Measurements from ENCODE around the gene ENPP6. TPM values are rescaled to one million over a fixed set of nuclear protein-coding genes. Genes with fewer than 3 reads are reported as not detected.

ENPP6 gene
- total and polyA plus RNA-seq, 4 donors = 0.05 to 0.08 (median 0.05) TPM; not detected in 1

DNA sequence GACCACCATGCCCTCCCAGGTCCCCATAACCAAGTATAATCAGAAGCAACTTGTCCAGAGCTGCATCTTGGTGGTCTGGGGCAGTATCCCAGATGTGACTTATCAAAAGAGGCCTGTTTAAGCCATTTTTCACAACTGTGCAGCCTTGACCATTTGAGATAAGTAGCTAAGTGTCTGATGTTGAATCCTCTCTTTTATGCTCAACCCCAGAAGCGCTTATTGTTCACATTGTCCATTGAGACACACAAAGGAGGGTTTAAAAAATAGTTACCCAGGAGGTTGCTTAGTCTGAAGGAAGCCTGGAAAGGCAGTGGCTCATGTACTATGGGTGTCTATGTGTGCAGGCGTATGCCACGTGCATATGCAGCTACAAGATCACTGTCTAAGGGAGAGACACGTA lies 27.0 kb downstream of the ENPP6 start:
- no peaks in the 10 kb centered on the region for H3K4me1 ChIP-seq (ENCODE audit: control insufficient read depth in 4 of 4, insufficient read depth in 4 of 4, low read length in 3 of 4)
- no peak overlapping the region for H3K4me3 ChIP-seq (ENCODE audit: low read depth in 1 of 3, low read length in 3 of 3)
- WGBS = 96% methylated on average over 4 of the region's 4 CpGs
- H3K27me3 ChIP-seq (ENCODE audit: control insufficient read depth in 4 of 4, insufficient read depth in 4 of 4, low read length in 3 of 4) = no peaks in the 10 kb centered on the region
- no peak for TF ChIP-seq FOXA2 (IDR thresholded peaks at IDR 0.05)
- no peak for TF ChIP-seq SP1 (IDR thresholded peaks at IDR 0.05)
- TF ChIP-seq RAD21 (IDR thresholded peaks at IDR 0.05) = no peak
- TF ChIP-seq, protein P1, sequence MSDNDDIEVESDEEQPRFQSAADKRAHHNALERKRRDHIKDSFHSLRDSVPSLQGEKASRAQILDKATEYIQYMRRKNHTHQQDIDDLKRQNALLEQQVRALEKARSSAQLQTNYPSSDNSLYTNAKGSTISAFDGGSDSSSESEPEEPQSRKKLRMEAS (IDR thresholded peaks at IDR 0.05) = no peak
- no peak for TF ChIP-seq FOXA1 (IDR thresholded peaks at IDR 0.05)
- TF ChIP-seq TAF1 (conservative IDR thresholded peaks at IDR 0.05) = no peak
- TF ChIP-seq, protein P2, sequence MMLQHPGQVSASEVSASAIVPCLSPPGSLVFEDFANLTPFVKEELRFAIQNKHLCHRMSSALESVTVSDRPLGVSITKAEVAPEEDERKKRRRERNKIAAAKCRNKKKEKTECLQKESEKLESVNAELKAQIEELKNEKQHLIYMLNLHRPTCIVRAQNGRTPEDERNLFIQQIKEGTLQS (IDR thresholded peaks at IDR 0.05) = no peak
- TF ChIP-seq, protein P3, sequence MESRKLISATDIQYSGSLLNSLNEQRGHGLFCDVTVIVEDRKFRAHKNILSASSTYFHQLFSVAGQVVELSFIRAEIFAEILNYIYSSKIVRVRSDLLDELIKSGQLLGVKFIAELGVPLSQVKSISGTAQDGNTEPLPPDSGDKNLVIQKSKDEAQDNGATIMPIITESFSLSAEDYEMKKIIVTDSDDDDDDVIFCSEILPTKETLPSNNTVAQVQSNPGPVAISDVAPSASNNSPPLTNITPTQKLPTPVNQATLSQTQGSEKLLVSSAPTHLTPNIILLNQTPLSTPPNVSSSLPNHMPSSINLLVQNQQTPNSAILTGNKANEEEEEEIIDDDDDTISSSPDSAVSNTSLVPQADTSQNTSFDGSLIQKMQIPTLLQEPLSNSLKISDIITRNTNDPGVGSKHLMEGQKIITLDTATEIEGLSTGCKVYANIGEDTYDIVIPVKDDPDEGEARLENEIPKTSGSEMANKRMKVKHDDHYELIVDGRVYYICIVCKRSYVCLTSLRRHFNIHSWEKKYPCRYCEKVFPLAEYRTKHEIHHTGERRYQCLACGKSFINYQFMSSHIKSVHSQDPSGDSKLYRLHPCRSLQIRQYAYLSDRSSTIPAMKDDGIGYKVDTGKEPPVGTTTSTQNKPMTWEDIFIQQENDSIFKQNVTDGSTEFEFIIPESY (IDR thresholded peaks at IDR 0.05) = no peak
- no peak overlapping the region for H3K27ac ChIP-seq (ENCODE audit: low read depth in 1 of 2, low read length in 2 of 2)
- H3K36me3 ChIP-seq (ENCODE audit: control insufficient read depth in 4 of 4, insufficient read depth in 3 of 4, low read depth in 1 of 4, low read length in 3 of 4) = no peaks in the 10 kb centered on the region
- H3K9me3 ChIP-seq (ENCODE audit: control insufficient read depth in 4 of 4, low read length in 3 of 4) = no peaks in the 10 kb centered on the region
- no peak for DNase-seq (ENCODE audit: low spot score)
- no peak overlapping the region for H3K9ac ChIP-seq (ENCODE audit: low read depth in 1 of 2, low read length in 2 of 2)

DNA sequence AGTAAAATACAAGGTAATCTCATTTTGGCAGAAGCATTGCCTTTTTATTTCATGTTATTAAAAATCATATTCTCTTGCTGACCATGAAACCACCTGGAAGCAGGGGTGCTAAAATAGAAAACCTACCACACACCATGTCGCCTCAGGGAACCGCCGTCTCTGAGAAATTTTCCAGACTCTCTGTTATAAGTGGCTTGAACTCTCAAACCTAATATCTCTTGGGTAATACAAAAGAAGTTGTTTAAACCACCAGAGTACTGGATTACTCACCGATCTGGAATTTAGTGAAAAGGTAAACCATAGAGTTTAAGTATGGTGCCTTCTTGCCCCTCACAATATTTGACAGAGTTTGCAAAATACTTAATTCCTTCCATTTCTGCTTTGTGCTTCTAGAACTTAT lies 27.7 kb downstream of the ENPP6 start:
- H3K9ac ChIP-seq (ENCODE audit: low read depth in 1 of 2, low read length in 2 of 2) = no peak overlapping the region
- H3K9me3 ChIP-seq (ENCODE audit: control insufficient read depth in 4 of 4, low read length in 3 of 4) = no peaks in the 10 kb centered on the region
- DNase-seq (ENCODE audit: low spot score) = no peak
- no peaks in the 10 kb centered on the region for H3K36me3 ChIP-seq (ENCODE audit: control insufficient read depth in 4 of 4, insufficient read depth in 3 of 4, low read depth in 1 of 4, low read length in 3 of 4)
- H3K4me1 ChIP-seq (ENCODE audit: control insufficient read depth in 4 of 4, insufficient read depth in 4 of 4, low read length in 3 of 4) = no peaks in the 10 kb centered on the region
- WGBS = 92% methylated on average over 4 of the region's 4 CpGs
- H3K27me3 ChIP-seq (ENCODE audit: control insufficient read depth in 4 of 4, insufficient read depth in 4 of 4, low read length in 3 of 4) = no peaks in the 10 kb centered on the region
- TF ChIP-seq HNF4A (conservative IDR thresholded peaks at IDR 0.05) (no peak), HNF4G (IDR thresholded peaks at IDR 0.05) (no peak), RAD21 (IDR thresholded peaks at IDR 0.05) (no peak), JUND (IDR thresholded peaks at IDR 0.05) (no peak), FOXA1 (IDR thresholded peaks at IDR 0.05) (no peak), SP1 (IDR thresholded peaks at IDR 0.05) (no peak), FOXA2 (IDR thresholded peaks at IDR 0.05) (no peak), NR2F2 (IDR thresholded peaks at IDR 0.05) (no peak), TAF1 (conservative IDR thresholded peaks at IDR 0.05) (no peak), EGR1 (IDR thresholded peaks at IDR 0.05; ENCODE audit: low read depth in 2 of 2) (no peak), YY1 (IDR thresholded peaks at IDR 0.05) (no peak), RXRA (IDR thresholded peaks at IDR 0.05) (no peak), GABPA (IDR thresholded peaks at IDR 0.05 in 1 of 2, conservative IDR thresholded peaks at IDR 0.05 in 1 of 2) (no peak)
- TF ChIP-seq, protein P4, sequence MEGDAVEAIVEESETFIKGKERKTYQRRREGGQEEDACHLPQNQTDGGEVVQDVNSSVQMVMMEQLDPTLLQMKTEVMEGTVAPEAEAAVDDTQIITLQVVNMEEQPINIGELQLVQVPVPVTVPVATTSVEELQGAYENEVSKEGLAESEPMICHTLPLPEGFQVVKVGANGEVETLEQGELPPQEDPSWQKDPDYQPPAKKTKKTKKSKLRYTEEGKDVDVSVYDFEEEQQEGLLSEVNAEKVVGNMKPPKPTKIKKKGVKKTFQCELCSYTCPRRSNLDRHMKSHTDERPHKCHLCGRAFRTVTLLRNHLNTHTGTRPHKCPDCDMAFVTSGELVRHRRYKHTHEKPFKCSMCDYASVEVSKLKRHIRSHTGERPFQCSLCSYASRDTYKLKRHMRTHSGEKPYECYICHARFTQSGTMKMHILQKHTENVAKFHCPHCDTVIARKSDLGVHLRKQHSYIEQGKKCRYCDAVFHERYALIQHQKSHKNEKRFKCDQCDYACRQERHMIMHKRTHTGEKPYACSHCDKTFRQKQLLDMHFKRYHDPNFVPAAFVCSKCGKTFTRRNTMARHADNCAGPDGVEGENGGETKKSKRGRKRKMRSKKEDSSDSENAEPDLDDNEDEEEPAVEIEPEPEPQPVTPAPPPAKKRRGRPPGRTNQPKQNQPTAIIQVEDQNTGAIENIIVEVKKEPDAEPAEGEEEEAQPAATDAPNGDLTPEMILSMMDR (IDR thresholded peaks at IDR 0.05; ENCODE audit: low read depth, low read length, missing input control) = no peak
- TF ChIP-seq, protein P2 (IDR thresholded peaks at IDR 0.05) = no peak
- TF ChIP-seq, protein P3 (IDR thresholded peaks at IDR 0.05) = no peak
- TF ChIP-seq, protein P5, sequence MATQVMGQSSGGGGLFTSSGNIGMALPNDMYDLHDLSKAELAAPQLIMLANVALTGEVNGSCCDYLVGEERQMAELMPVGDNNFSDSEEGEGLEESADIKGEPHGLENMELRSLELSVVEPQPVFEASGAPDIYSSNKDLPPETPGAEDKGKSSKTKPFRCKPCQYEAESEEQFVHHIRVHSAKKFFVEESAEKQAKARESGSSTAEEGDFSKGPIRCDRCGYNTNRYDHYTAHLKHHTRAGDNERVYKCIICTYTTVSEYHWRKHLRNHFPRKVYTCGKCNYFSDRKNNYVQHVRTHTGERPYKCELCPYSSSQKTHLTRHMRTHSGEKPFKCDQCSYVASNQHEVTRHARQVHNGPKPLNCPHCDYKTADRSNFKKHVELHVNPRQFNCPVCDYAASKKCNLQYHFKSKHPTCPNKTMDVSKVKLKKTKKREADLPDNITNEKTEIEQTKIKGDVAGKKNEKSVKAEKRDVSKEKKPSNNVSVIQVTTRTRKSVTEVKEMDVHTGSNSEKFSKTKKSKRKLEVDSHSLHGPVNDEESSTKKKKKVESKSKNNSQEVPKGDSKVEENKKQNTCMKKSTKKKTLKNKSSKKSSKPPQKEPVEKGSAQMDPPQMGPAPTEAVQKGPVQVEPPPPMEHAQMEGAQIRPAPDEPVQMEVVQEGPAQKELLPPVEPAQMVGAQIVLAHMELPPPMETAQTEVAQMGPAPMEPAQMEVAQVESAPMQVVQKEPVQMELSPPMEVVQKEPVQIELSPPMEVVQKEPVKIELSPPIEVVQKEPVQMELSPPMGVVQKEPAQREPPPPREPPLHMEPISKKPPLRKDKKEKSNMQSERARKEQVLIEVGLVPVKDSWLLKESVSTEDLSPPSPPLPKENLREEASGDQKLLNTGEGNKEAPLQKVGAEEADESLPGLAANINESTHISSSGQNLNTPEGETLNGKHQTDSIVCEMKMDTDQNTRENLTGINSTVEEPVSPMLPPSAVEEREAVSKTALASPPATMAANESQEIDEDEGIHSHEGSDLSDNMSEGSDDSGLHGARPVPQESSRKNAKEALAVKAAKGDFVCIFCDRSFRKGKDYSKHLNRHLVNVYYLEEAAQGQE (IDR thresholded peaks at IDR 0.05) = no peak
- TF ChIP-seq, protein P1 (IDR thresholded peaks at IDR 0.05) = no peak
- H3K27ac ChIP-seq (ENCODE audit: low read depth in 1 of 2, low read length in 2 of 2) = no peak overlapping the region
- H3K4me3 ChIP-seq (ENCODE audit: low read depth in 1 of 3, low read length in 3 of 3) = no peak overlapping the region
